ENCODE data around the gene ERN1. TPM values are rescaled to one million over a fixed set of nuclear protein-coding genes. Genes with fewer than 3 reads are reported as not detected.

Gene ERN1
- total and polyA plus RNA-seq, 2 of the 13 experiments (the other 11 are each of a cell fraction or from before 2014, with no cell fraction given) = 6.0 to 12.7 TPM

DNA sequence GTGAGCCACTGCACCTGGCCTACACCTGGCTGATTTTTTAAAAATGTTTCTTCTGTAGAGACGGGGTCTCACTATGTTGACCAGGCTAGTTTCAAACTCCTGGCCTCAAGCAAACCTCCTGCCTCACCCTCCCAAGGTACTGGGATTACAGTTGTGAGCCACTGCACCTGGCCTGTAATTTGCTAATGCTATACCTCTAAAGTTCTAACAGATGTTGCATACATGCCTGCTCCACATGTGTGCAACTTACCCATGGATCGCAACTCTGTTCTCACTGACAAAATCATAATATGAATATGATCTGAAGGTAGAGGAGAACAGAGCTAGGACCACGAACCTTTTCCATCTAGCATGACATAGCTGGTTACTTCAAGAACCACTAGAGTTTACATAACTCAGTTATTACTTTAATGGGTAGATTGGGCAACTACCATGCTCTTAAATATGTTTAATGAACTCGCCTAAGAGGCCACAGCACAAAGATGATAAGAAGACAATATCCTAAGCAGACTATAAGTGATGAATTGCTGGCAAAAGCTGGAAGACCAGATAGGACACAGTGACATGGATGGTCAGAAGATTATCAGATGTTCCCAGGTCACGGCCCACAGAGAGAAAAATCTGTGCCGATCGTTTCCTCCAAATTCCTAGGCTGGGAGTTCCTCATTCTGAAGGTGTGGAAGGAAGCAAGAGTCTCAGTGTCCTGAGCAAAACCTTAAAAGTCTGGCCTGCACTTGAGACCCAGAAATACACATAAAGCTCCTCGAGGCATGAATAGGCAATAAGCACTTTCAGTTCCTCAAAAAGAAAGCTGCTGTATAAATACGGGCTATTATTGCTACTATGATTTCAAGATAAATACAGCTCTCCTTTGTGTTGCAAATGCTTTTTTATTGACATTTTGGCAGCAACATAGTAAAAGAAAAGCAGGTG is 55.9 kb downstream of the ERN1 start (continued):
- TF ChIP-seq ATF7 (IDR thresholded peaks at IDR 0.05) (no peak), ATF7 (CRISPR knock-in tag; IDR thresholded peaks at IDR 0.05) (no peak), HOXA3 (CRISPR knock-in tag; IDR thresholded peaks at IDR 0.05) (no peak), AGO2 (optimal IDR thresholded peaks at IDR 0.05; ENCODE audit: low read depth, low read length) (no peak), NR2F6 (IDR thresholded peaks at IDR 0.05) (no peak), NR2F6 (CRISPR knock-in tag; IDR thresholded peaks at IDR 0.05) (no peak), ZNF337 (CRISPR knock-in tag; IDR thresholded peaks at IDR 0.05; ENCODE audit: borderline replicate concordance, low read depth) (no peak), MTA1 (CRISPR knock-in tag; IDR thresholded peaks at IDR 0.05; ENCODE audit: borderline replicate concordance) (no peak), MED8 (CRISPR knock-in tag; IDR thresholded peaks at IDR 0.05; ENCODE audit: insufficient replicate concordance) (no peak), SYNCRIP (IDR thresholded peaks at IDR 0.05; ENCODE audit: insufficient read depth, low read depth, low read length) (no peak), GTF3A (CRISPR knock-in tag; conservative IDR thresholded peaks at IDR 0.05) (0 out of 2 replicates have a peak, but pooled peaks have one; percentile 54), ZNF841 (CRISPR knock-in tag; IDR thresholded peaks at IDR 0.05; ENCODE audit: borderline replicate concordance) (no peak), NCOA1 (CRISPR knock-in tag; IDR thresholded peaks at IDR 0.05) (0 out of 2 replicates have a peak, but pooled peaks have one; percentile 31), POLR2A (IDR thresholded peaks at IDR 0.05; ENCODE audit: insufficient read depth in 1 of 2, low read depth in 2 of 2, low read length in 2 of 2) (no peak), ZNF34 (CRISPR knock-in tag; IDR thresholded peaks at IDR 0.05; ENCODE audit: borderline replicate concordance) (0 out of 2 replicates have a peak, but pooled peaks have one; percentile 31)
- TF ChIP-seq, protein P1, sequence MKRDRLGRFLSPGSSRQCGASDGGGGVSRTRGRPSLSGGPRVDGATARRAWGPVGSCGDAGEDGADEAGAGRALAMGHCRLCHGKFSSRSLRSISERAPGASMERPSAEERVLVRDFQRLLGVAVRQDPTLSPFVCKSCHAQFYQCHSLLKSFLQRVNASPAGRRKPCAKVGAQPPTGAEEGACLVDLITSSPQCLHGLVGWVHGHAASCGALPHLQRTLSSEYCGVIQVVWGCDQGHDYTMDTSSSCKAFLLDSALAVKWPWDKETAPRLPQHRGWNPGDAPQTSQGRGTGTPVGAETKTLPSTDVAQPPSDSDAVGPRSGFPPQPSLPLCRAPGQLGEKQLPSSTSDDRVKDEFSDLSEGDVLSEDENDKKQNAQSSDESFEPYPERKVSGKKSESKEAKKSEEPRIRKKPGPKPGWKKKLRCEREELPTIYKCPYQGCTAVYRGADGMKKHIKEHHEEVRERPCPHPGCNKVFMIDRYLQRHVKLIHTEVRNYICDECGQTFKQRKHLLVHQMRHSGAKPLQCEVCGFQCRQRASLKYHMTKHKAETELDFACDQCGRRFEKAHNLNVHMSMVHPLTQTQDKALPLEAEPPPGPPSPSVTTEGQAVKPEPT (CRISPR knock-in tag; IDR thresholded peaks at IDR 0.05; ENCODE audit: low read depth) = 0 out of 2 replicates have a peak, but pooled peaks have one; percentile 46
- TF ChIP-seq, protein P2, sequence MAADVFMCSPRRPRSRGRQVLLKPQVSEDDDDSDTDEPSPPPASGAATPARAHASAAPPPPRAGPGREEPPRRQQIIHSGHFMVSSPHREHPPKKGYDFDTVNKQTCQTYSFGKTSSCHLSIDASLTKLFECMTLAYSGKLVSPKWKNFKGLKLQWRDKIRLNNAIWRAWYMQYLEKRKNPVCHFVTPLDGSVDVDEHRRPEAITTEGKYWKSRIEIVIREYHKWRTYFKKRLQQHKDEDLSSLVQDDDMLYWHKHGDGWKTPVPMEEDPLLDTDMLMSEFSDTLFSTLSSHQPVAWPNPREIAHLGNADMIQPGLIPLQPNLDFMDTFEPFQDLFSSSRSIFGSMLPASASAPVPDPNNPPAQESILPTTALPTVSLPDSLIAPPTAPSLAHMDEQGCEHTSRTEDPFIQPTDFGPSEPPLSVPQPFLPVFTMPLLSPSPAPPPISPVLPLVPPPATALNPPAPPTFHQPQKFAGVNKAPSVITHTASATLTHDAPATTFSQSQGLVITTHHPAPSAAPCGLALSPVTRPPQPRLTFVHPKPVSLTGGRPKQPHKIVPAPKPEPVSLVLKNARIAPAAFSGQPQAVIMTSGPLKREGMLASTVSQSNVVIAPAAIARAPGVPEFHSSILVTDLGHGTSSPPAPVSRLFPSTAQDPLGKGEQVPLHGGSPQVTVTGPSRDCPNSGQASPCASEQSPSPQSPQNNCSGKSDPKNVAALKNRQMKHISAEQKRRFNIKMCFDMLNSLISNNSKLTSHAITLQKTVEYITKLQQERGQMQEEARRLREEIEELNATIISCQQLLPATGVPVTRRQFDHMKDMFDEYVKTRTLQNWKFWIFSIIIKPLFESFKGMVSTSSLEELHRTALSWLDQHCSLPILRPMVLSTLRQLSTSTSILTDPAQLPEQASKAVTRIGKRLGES (CRISPR knock-in tag; IDR thresholded peaks at IDR 0.05; ENCODE audit: borderline replicate concordance) = no peak
- TF ChIP-seq, protein P3, sequence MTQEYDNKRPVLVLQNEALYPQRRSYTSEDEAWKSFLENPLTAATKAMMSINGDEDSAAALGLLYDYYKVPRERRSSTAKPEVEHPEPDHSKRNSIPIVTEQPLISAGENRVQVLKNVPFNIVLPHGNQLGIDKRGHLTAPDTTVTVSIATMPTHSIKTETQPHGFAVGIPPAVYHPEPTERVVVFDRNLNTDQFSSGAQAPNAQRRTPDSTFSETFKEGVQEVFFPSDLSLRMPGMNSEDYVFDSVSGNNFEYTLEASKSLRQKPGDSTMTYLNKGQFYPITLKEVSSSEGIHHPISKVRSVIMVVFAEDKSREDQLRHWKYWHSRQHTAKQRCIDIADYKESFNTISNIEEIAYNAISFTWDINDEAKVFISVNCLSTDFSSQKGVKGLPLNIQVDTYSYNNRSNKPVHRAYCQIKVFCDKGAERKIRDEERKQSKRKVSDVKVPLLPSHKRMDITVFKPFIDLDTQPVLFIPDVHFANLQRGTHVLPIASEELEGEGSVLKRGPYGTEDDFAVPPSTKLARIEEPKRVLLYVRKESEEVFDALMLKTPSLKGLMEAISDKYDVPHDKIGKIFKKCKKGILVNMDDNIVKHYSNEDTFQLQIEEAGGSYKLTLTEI (CRISPR knock-in tag; conservative IDR thresholded peaks at IDR 0.05) = no peak
- TF ChIP-seq, protein P4, sequence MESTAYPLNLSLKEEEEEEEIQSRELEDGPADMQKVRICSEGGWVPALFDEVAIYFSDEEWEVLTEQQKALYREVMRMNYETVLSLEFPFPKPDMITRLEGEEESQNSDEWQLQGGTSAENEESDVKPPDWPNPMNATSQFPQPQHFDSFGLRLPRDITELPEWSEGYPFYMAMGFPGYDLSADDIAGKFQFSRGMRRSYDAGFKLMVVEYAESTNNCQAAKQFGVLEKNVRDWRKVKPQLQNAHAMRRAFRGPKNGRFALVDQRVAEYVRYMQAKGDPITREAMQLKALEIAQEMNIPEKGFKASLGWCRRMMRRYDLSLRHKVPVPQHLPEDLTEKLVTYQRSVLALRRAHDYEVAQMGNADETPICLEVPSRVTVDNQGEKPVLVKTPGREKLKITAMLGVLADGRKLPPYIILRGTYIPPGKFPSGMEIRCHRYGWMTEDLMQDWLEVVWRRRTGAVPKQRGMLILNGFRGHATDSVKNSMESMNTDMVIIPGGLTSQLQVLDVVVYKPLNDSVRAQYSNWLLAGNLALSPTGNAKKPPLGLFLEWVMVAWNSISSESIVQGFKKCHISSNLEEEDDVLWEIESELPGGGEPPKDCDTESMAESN (CRISPR knock-in tag; conservative IDR thresholded peaks at IDR 0.05) = peak; percentile 26; the same call in 1 of the 2 replicates
- TF ChIP-seq, protein P5, sequence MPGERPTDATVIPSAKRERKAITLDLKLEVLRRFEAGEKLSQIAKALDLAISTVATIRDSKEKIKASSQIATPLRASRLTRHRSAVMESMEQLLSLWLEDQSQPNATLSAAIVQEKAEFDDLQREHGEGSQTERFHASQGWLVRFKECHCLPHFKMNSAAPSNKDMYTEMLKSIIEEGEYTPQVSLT (CRISPR knock-in tag; IDR thresholded peaks at IDR 0.05; ENCODE audit: borderline replicate concordance, low read depth) = no peak

Measured in HepG2 (cell line).